Natural killer cell (primary cell): ENCODE measurements around the gene GDPD4. TPM values are rescaled to one million over a fixed set of nuclear protein-coding genes. Genes with fewer than 3 reads are reported as not detected.

Source experiments
- ATAC-seq, 3 donors: fragments of 150-1000 bp in 2 of 3; fragments of 200-7000 bp in 1 of 3; cut with Tn5 transposase; 1 replicate in 1 of 3; 2 replicates in 2 of 3; pipeline ENCODE4 v1.10.0; 2021; ENCODE audit warnings: mild to moderate bottlenecking in 2 of 3, moderate library complexity in 2 of 3
- DNase-seq, 2 donors: peaks; one replicate each; pipeline versions ENCODE4 v3.0.0 to v3.0.0-alpha.2; 2013 to 2021; ENCODE audit warnings: mixed read lengths in 1 of 2
- H3K27ac ChIP-seq: one replicate; pipeline ENCODE4 v1.5.1; 2013; ENCODE audit warnings: mild to moderate bottlenecking, low read length
- H3K27me3 ChIP-seq: one replicate; pipeline ENCODE4 v1.6.1; 2013; ENCODE audit warnings: low read length; ENCODE audit not compliant: control insufficient read depth, insufficient read depth
- H3K36me3 ChIP-seq: one replicate; pipeline ENCODE4 v1.6.1; 2013; ENCODE audit warnings: low read length; ENCODE audit not compliant: control insufficient read depth, insufficient read depth
- H3K4me1 ChIP-seq: one replicate; pipeline ENCODE4 v1.6.1; 2013; ENCODE audit warnings: low read length; ENCODE audit not compliant: control insufficient read depth, insufficient read depth
- H3K4me3 ChIP-seq: one replicate; pipeline ENCODE4 v1.5.1; 2013; ENCODE audit warnings: low read length
- H3K9me3 ChIP-seq: one replicate; pipeline ENCODE4 v1.6.1; 2013; ENCODE audit warnings: low read length; ENCODE audit not compliant: control insufficient read depth, insufficient read depth
- H3K27ac Mint-ChIP-seq, 2 donors: one replicate each; pipeline ENCODE4 v1.8.0; 2022; ENCODE audit warnings: mild to moderate bottlenecking in 2 of 2, mixed read lengths in 2 of 2, moderate library complexity in 1 of 2
- H3K27me3 Mint-ChIP-seq, 2 donors: one replicate each; pipeline ENCODE4 v1.8.0; 2022; ENCODE audit warnings: low read depth in 2 of 2, mixed read lengths in 2 of 2
- H3K36me3 Mint-ChIP-seq: one replicate; pipeline ENCODE4 v1.8.0; 2022; ENCODE audit warnings: mixed read lengths
- H3K4me1 Mint-ChIP-seq, 2 donors: one replicate each; pipeline ENCODE4 v1.8.0; 2022; ENCODE audit warnings: mixed read lengths in 2 of 2
- H3K4me3 Mint-ChIP-seq: one replicate; pipeline ENCODE4 v1.8.0; 2022; ENCODE audit warnings: mild to moderate bottlenecking, moderate library complexity, mixed read lengths
- H3K9me3 Mint-ChIP-seq, 2 donors: one replicate each; pipeline ENCODE4 v1.8.0; 2022; ENCODE audit warnings: mixed read lengths in 2 of 2
- CTCF ChIP-seq: fragments of 200-600 bp; IDR thresholded peaks from one replicate; pipeline ENCODE4 v1.8.0; 2022; ENCODE audit warnings: antibody characterized with exemption
- WGBS: methylation state at CpG from one replicate; pipeline ENCODE4 v1.1.7; 2013; ENCODE audit warnings: missing lambda C conversion rate; ENCODE audit not compliant: insufficient coverage; 5-methylcytosine and 5-hydroxymethylcytosine counted together
- intact Hi-C: fragments of 100-400 bp; cut with micrococcal nuclease; formaldehyde crosslinking; loops from one replicate; pipeline ENCODE4 v1.14.2; 2022
- total RNA-seq, 4 donors: library from RNA; stranded (reverse); fragments of 120-200 nt in 1 of 4; gene quantifications; one replicate each; pipeline versions ENCODE4 v1.2.3 to v1.2.4, GENCODE V29; 2013 to 2022

GDPD4 gene
- total RNA-seq, 3 donors from 2014 or later (not counting 1 experiment from before 2014, with no cell fraction given): not detected

- no peak overlapping the region for H3K4me3 ChIP-seq
- ATAC-seq (no peak), DNase-seq (no peak)
- H3K9me3 Mint-ChIP-seq: no peaks in the 10 kb centered on the region
- H3K4me1 ChIP-seq: no peaks in the 10 kb centered on the region
- H3K36me3 ChIP-seq: no peaks in the 10 kb centered on the region
- H3K9me3 ChIP-seq: no peaks in the 10 kb centered on the region
- no peaks in the 10 kb centered on the region for H3K4me1 Mint-ChIP-seq
- H3K27ac Mint-ChIP-seq: no peak overlapping the region
- H3K36me3 Mint-ChIP-seq: no peaks in the 10 kb centered on the region
- intact Hi-C loops: no loop called here
- WGBS: 93% methylated on average over 13 of the region's 13 CpGs
- no peaks in the 10 kb centered on the region for H3K27me3 Mint-ChIP-seq
- no peak overlapping the region for H3K4me3 Mint-ChIP-seq
- TF ChIP-seq CTCF: no peak
- no peaks in the 10 kb centered on the region for H3K27me3 ChIP-seq
- no peak overlapping the region for H3K27ac ChIP-seq
Observed at GRCh38 chr11:77199137-77199745, 102.2 kb downstream of the GDPD4 start.

- intact Hi-C loops: no loop called here
- Mint-ChIP-seq H3K9me3 (no peaks in the 10 kb centered on the region), H3K4me3 (no peak overlapping the region), H3K4me1 (no peaks in the 10 kb centered on the region), H3K27ac (no peak overlapping the region), H3K36me3 (no peaks in the 10 kb centered on the region), H3K27me3 (no peaks in the 10 kb centered on the region)
- H3K36me3 ChIP-seq: no peaks in the 10 kb centered on the region
- no peak overlapping the region for H3K27ac ChIP-seq
- H3K9me3 ChIP-seq: no peaks in the 10 kb centered on the region
- TF ChIP-seq CTCF: no peak
- no peaks in the 10 kb centered on the region for H3K4me1 ChIP-seq
- 76% methylated on average over 11 of the region's 11 CpGs for WGBS
- H3K4me3 ChIP-seq: no peak overlapping the region
- no peak for DNase-seq
- H3K27me3 ChIP-seq: no peaks in the 10 kb centered on the region
- peak in 1 of 3 donors; percentile 39 for ATAC-seq
Observed at GRCh38 chr11:77198440-77198849, 103.0 kb downstream of the GDPD4 start.

- no peak overlapping the region for H3K4me3 Mint-ChIP-seq
- Histone ChIP-seq H3K4me3 (no peak overlapping the region), H3K9me3 (no peaks in the 10 kb centered on the region), H3K4me1 (no peaks in the 10 kb centered on the region), H3K27me3 (no peaks in the 10 kb centered on the region), H3K36me3 (no peaks in the 10 kb centered on the region), H3K27ac (no peak overlapping the region)
- ATAC-seq (no peak), DNase-seq (no peak)
- intact Hi-C loops: no loop called here
- TF ChIP-seq CTCF: no peak
- 92% methylated on average over 14 of the region's 14 CpGs for WGBS
- no peaks in the 10 kb centered on the region for H3K9me3 Mint-ChIP-seq
- no peaks in the 10 kb centered on the region for H3K27me3 Mint-ChIP-seq
- H3K27ac Mint-ChIP-seq: no peak overlapping the region
- H3K36me3 Mint-ChIP-seq: no peaks in the 10 kb centered on the region
- H3K4me1 Mint-ChIP-seq: no peaks in the 10 kb centered on the region
Observed at GRCh38 chr11:77197626-77198320, 103.7 kb downstream of the GDPD4 start.
